NB4 (cell line): ENCODE data around the gene CLEC16A.

Experiments
- DNase-seq: peaks from one replicate; pipeline ENCODE4 v3.0.0; 2010; ENCODE audit warnings: low read depth
- H3K4me3 ChIP-seq: one replicate; pipeline ENCODE4 v1.5.1; 2011; ENCODE audit warnings: mild to moderate bottlenecking, low read depth, low read length, moderate library complexity
- CTCF ChIP-seq: IDR thresholded peaks from one replicate; pipeline ENCODE4 v1.5.1; 2012; ENCODE audit warnings: low read depth, low read length
- MAX ChIP-seq: IDR thresholded peaks from 2 replicates; pipeline ENCODE4 v1.6.1; 2011; ENCODE audit warnings: low read depth, low read length
- MYC ChIP-seq: IDR thresholded peaks from 2 replicates; pipeline ENCODE4 v1.6.1; 2011; ENCODE audit warnings: low read depth, low read length
- POLR2A ChIP-seq: IDR thresholded peaks from 2 replicates; pipeline ENCODE4 v1.6.1; 2011; ENCODE audit warnings: mild to moderate bottlenecking; ENCODE audit not compliant: insufficient read length; ENCODE audit errors: extremely low read depth

The CLEC16A gene

GRCh38 chr16:11130978-11131665 lies 186.8 kb downstream of the CLEC16A start:
- no peak for DNase-seq
- H3K4me3 ChIP-seq: no peak overlapping the region
- TF ChIP-seq CTCF (no peak), POLR2A (no peak), MAX (no peak), MYC (no peak)

DNA sequence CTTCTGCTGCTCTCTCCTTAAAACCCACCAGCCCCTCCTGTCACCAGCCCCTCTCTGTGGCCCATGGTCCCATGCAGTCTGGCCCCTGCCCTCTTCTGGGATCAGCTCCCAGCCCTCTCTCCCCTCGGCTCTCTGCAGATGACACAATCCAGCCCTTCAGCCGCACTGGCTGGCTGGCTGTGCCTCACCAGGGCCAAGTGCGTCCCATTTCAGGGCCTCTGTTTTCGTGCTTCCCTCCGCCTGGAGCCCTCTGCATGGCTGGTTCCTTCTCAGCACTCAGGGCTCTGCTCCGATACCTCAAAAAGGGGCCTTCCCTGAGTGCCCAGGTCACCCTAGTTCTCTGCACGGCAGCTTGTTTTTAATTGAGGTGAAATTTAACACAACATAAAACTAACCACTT lies 187.3 kb downstream of the CLEC16A start:
- no peak for DNase-seq
- no peak for TF ChIP-seq MYC
- no peak for TF ChIP-seq MAX
- TF ChIP-seq CTCF: no peak
- TF ChIP-seq POLR2A: no peak
- no peak overlapping the region for H3K4me3 ChIP-seq

DNA sequence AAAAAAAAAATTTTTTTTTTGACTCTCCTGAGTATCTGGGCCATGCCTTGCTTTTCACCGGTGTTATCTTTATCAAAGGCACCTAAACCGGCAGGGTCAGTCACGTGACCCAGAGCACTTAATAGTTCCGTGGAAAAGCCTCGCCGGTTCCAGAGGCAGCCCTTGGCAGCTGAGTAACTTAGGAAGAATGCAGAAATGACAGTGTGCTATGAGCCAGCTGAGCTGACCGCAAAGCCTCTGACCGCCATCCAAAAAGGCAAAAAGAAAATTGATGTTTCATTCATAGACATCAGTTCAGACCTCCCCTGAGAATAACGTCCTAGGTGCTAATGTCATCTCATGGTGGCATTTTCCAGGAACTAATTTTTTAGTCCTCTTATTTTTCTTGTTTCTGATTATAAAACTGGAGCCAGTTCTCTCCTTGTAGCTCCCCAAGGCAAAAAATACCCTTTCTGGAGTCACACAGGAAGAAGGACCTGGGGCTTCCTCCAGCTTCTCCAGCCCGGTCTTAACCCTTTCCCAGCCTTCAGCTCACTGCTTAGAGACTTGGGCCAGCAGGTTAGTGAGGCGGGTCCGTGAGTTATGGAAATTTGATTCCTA lies 189.1 kb downstream of the CLEC16A start:
- DNase-seq: no peak
- no peak for TF ChIP-seq MAX
- no peak for TF ChIP-seq POLR2A
- no peak for TF ChIP-seq CTCF
- TF ChIP-seq MYC: no peak
- H3K4me3 ChIP-seq: no peak overlapping the region

DNA sequence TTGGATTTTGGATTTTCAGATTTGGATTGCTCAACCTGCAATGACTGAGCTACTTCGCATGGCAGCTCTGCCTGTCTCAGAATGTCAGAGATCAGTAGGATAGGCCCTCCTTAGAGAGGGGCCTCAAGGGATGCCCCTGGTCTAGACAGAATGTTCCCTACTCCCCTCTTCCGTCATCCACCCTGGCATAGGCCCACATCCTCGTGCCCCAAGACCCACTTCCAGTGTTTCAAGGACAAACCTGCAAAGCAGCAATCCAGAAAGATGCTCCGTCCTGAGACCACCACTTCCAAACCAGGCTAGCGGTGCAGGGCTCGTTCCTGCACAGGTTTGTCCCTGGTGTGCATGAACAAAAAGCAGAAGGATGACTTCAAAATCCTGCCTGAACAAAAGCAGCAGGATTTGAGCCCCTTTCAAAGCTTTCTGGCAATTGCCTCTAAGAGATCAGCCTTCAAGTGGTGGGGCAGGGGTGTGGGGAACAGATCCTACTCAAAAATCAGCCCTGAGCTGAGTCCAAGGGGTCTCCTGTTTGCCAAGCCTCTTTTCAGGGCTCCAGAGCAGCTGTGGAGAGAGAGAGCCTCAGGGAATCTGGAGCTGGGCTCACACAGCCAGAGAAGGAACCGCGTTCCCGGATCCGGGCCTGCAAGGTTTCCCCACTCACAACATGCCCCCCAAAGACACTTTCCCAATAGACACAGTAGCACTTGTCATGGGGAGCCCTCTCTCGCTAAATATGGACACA lies 190.5 kb downstream of the CLEC16A start:
- no peak for DNase-seq
- TF ChIP-seq CTCF (no peak), POLR2A (no peak), MYC (no peak), MAX (no peak)
- no peak overlapping the region for H3K4me3 ChIP-seq

DNA sequence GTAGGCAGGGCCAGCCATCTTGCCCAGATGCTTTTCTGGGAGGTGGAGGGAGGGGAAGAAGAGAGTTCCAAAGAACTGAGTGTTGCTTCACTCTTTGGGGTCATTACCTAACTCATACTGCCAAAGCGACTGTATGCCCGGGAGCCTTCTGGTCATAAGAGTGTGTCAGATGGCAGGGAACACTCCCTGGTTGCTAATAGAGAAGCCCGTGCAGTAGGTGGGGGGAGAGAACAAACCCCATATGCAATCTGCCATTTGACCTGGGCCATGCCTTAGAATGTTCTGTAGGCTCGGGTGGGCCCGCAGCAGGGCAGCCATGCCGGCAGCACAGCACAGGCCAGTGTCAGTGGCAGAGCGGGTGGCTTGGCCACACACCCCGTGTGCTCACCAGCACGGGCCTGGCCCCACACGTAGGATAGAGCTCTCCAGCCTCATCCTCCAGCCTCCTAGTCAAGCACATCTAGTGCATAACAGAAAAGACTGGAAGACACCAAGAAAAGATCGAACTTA lies 191.2 kb downstream of the CLEC16A start:
- peak; percentile 69 for DNase-seq
- no peak for TF ChIP-seq CTCF
- no peak for TF ChIP-seq POLR2A
- TF ChIP-seq MAX: no peak
- TF ChIP-seq MYC: no peak
- no peak overlapping the region for H3K4me3 ChIP-seq
